Body of pancreas (tissue), 4 donors: Measurements from ENCODE around the gene ITGAX.

ENCODE experiments used
- POLR2A ChIP-seq, 3 donors: fragments of 450-650 bp; IDR thresholded peaks; one replicate each; pipeline ENCODE4 v1.6.1; 2016; ENCODE audit warnings: antibody characterized with exemption in 3 of 3, mild to moderate bottlenecking in 2 of 3
- TF ChIP-seq, protein P1 (sequence below), 7 experiments: fragments of 450-650 bp in 4 of 7; fragments of 200-600 bp in 3 of 7; sonication (generic) in 3 of 7; IDR thresholded peaks; one replicate each; pipeline ENCODE4 v1.5.1; 2016 to 2019; ENCODE audit warnings: antibody characterized with exemption in 7 of 7

DNA sequence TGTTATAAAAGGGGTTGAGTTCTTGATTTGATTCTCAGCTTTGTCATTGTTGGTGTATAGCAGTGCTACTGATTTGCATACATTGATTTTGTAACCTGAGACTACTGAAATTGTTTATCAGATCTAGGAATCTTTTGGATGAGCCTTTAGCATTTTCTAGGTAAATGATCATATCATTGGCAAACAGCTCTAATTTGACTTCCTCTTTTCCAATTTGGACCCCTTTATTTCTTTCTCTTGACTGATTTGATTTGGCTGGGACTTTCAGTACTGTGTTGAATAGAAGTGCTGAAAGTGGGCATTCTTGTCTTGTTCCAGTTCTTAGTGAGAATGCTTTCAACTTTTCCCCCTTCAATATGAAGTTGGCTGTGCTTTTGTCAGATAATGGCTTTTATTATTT, 49.8 kb upstream of the ITGAX start:
- TF ChIP-seq, protein P1, sequence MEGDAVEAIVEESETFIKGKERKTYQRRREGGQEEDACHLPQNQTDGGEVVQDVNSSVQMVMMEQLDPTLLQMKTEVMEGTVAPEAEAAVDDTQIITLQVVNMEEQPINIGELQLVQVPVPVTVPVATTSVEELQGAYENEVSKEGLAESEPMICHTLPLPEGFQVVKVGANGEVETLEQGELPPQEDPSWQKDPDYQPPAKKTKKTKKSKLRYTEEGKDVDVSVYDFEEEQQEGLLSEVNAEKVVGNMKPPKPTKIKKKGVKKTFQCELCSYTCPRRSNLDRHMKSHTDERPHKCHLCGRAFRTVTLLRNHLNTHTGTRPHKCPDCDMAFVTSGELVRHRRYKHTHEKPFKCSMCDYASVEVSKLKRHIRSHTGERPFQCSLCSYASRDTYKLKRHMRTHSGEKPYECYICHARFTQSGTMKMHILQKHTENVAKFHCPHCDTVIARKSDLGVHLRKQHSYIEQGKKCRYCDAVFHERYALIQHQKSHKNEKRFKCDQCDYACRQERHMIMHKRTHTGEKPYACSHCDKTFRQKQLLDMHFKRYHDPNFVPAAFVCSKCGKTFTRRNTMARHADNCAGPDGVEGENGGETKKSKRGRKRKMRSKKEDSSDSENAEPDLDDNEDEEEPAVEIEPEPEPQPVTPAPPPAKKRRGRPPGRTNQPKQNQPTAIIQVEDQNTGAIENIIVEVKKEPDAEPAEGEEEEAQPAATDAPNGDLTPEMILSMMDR (IDR thresholded peaks at IDR 0.05), result no peak
- TF ChIP-seq POLR2A (IDR thresholded peaks at IDR 0.05), result no peak
